Astrocyte (in vitro differentiated cells and primary cell): ENCODE results near the gene ADAMTS19. TPM values are rescaled to one million over a fixed set of nuclear protein-coding genes. Genes with fewer than 3 reads are reported as not detected.

Experiments used
- DNase-seq: peaks from one replicate; pipeline ENCODE4 v3.0.0-alpha.2; 2010; ENCODE audit warnings: low read depth
- FAIRE-seq: peaks from 2 replicates; lab custom pipeline; 2011; peaks lifted over from hg19 to GRCh38; lab: Jason Lieb, UNC
- H2AFZ ChIP-seq: 2 replicates; pipeline ENCODE4 v1.6.0; 2012; ENCODE audit warnings: low read depth, low read length, inconsistent platforms
- H3K27ac ChIP-seq: 2 replicates; pipeline ENCODE4 v1.5.1; 2011; ENCODE audit warnings: low read depth, low read length, inconsistent platforms
- H3K27me3 ChIP-seq: 2 replicates; pipeline ENCODE4 v1.6.0; 2011; ENCODE audit warnings: low read length, inconsistent platforms; ENCODE audit not compliant: insufficient read depth
- H3K36me3 ChIP-seq: 2 replicates; pipeline ENCODE4 v1.5.1; 2011; ENCODE audit warnings: low read length, inconsistent platforms; ENCODE audit not compliant: insufficient read depth
- H3K4me1 ChIP-seq: 2 replicates; pipeline ENCODE4 v1.5.1; 2011; ENCODE audit warnings: low read length, inconsistent platforms; ENCODE audit not compliant: insufficient read depth
- H3K4me2 ChIP-seq: 2 replicates; pipeline ENCODE4 v1.6.0; 2012; ENCODE audit warnings: low read length, inconsistent platforms
- H3K4me3 ChIP-seq: 2 replicates; pipeline ENCODE4 v1.5.1; 2011; ENCODE audit warnings: low read depth, mild to moderate bottlenecking, low read length, inconsistent platforms; ENCODE audit not compliant: insufficient read depth
- H3K79me2 ChIP-seq: 2 replicates; pipeline ENCODE4 v1.6.0; 2012; ENCODE audit warnings: mild to moderate bottlenecking, low read length, inconsistent platforms; ENCODE audit not compliant: insufficient read depth
- H3K9ac ChIP-seq: 2 replicates; pipeline ENCODE4 v1.6.0; 2012; ENCODE audit warnings: mild to moderate bottlenecking, low read length, inconsistent platforms
- H3K9me3 ChIP-seq: 2 replicates; pipeline ENCODE4 v1.5.1; 2012; ENCODE audit warnings: low read depth, mild to moderate bottlenecking, low read length, inconsistent platforms; ENCODE audit not compliant: insufficient read depth
- H4K20me1 ChIP-seq: 2 replicates; pipeline ENCODE4 v1.6.0; 2012; ENCODE audit warnings: low read length, inconsistent platforms; ENCODE audit not compliant: insufficient read depth
- H3K27ac Mint-ChIP-seq: one replicate; pipeline ENCODE4 v1.8.0; 2021; ENCODE audit warnings: mild to moderate bottlenecking, mixed read lengths; ENCODE audit not compliant: unreplicated experiment
- H3K27me3 Mint-ChIP-seq: one replicate; pipeline ENCODE4 v1.8.0; 2021; ENCODE audit warnings: low read depth, mixed read lengths; ENCODE audit not compliant: unreplicated experiment
- H3K36me3 Mint-ChIP-seq: one replicate; pipeline ENCODE4 v1.8.0; 2021; ENCODE audit warnings: low read depth, mixed read lengths; ENCODE audit not compliant: unreplicated experiment
- H3K4me1 Mint-ChIP-seq: one replicate; pipeline ENCODE4 v1.8.0; 2021; ENCODE audit warnings: low read depth, mixed read lengths; ENCODE audit not compliant: unreplicated experiment
- H3K4me3 Mint-ChIP-seq: one replicate; pipeline ENCODE4 v1.8.0; 2021; ENCODE audit warnings: mild to moderate bottlenecking, moderate library complexity, mixed read lengths; ENCODE audit not compliant: unreplicated experiment
- H3K9me3 Mint-ChIP-seq: one replicate; pipeline ENCODE4 v1.8.0; 2021; ENCODE audit warnings: mild to moderate bottlenecking, mixed read lengths; ENCODE audit not compliant: unreplicated experiment
- EZH2 ChIP-seq: IDR thresholded peaks from 2 replicates; pipeline ENCODE4 v1.6.1; 2012; ENCODE audit warnings: mild to moderate bottlenecking, low read length, inconsistent platforms; ENCODE audit not compliant: insufficient read depth
- total RNA-seq: library from RNA; stranded (reverse); gene quantifications from 2 replicates; pipeline ENCODE4 v1.2.1, GENCODE V29; 2021
- TF ChIP-seq, protein P1 (sequence below): IDR thresholded peaks from 2 replicates; pipeline ENCODE4 v1.5.1; 2011; ENCODE audit warnings: low read depth, mild to moderate bottlenecking, inconsistent platforms, low read length, moderate library complexity; ENCODE audit not compliant: insufficient read depth

ADAMTS19 gene
- total RNA-seq, 1 donor from 2014 or later: 0.61 TPM

GRCh38 chr5:129724647-129725046, 264.5 kb downstream of the ADAMTS19 start:
- no peak for TF ChIP-seq EZH2
- TF ChIP-seq, protein P1, sequence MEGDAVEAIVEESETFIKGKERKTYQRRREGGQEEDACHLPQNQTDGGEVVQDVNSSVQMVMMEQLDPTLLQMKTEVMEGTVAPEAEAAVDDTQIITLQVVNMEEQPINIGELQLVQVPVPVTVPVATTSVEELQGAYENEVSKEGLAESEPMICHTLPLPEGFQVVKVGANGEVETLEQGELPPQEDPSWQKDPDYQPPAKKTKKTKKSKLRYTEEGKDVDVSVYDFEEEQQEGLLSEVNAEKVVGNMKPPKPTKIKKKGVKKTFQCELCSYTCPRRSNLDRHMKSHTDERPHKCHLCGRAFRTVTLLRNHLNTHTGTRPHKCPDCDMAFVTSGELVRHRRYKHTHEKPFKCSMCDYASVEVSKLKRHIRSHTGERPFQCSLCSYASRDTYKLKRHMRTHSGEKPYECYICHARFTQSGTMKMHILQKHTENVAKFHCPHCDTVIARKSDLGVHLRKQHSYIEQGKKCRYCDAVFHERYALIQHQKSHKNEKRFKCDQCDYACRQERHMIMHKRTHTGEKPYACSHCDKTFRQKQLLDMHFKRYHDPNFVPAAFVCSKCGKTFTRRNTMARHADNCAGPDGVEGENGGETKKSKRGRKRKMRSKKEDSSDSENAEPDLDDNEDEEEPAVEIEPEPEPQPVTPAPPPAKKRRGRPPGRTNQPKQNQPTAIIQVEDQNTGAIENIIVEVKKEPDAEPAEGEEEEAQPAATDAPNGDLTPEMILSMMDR: no peak
- FAIRE-seq: no peak
- no peak overlapping the region for H3K4me3 Mint-ChIP-seq
- H3K36me3 Mint-ChIP-seq: no peaks in the 10 kb centered on the region
- Histone ChIP-seq H3K4me1 (no peaks in the 10 kb centered on the region), H2AFZ (no peak overlapping the region), H3K27ac (no peak overlapping the region), H3K4me2 (no peak overlapping the region), H4K20me1 (no peaks in the 10 kb centered on the region), H3K27me3 (no peaks in the 10 kb centered on the region), H3K79me2 (no peaks in the 10 kb centered on the region), H3K9me3 (no peaks in the 10 kb centered on the region), H3K4me3 (no peak overlapping the region), H3K36me3 (no peaks in the 10 kb centered on the region), H3K9ac (no peak overlapping the region)
- H3K27me3 Mint-ChIP-seq: no peaks in the 10 kb centered on the region
- H3K9me3 Mint-ChIP-seq: peaks cover 2% of the 10 kb centered on the region
- no peak for DNase-seq
- H3K4me1 Mint-ChIP-seq: peaks cover 3% of the 10 kb centered on the region
- no peak overlapping the region for H3K27ac Mint-ChIP-seq

DNA sequence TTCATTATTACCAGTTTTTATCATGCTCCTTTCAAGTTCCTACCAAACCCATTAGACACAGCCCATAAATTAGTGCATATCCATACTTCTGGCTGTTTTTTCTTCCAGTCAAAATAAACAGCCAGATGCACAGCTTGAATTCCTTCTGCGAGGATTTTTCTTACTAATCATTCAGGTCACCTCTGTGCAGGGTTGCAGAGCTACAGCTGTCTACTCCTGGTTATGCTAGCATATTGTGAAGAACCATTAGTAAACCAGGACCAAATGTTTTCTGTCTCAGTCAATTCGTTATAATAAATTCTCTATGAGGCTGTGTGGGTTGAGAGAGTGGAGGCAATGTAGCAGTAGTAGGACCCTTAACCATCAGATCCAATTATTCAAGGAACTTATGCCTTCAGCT, 279.7 kb downstream of the ADAMTS19 start:
- Histone ChIP-seq H4K20me1 (no peaks in the 10 kb centered on the region), H3K9me3 (no peaks in the 10 kb centered on the region), H3K9ac (no peak overlapping the region), H3K79me2 (no peaks in the 10 kb centered on the region), H3K4me3 (no peak overlapping the region), H2AFZ (no peak overlapping the region), H3K36me3 (no peaks in the 10 kb centered on the region), H3K27me3 (no peaks in the 10 kb centered on the region), H3K4me1 (no peaks in the 10 kb centered on the region), H3K4me2 (no peak overlapping the region), H3K27ac (no peak overlapping the region)
- Mint-ChIP-seq H3K27me3 (no peaks in the 10 kb centered on the region), H3K36me3 (no peaks in the 10 kb centered on the region), H3K4me1 (no peaks in the 10 kb centered on the region), H3K4me3 (no peak overlapping the region), H3K27ac (no peak overlapping the region), H3K9me3 (no peaks in the 10 kb centered on the region)
- DNase-seq: no peak
- TF ChIP-seq, protein P1: no peak
- no peak for TF ChIP-seq EZH2
- FAIRE-seq: no peak

- Histone ChIP-seq H3K9me3 (no peaks in the 10 kb centered on the region), H3K4me2 (no peak overlapping the region), H3K4me1 (no peaks in the 10 kb centered on the region), H3K36me3 (no peaks in the 10 kb centered on the region), H3K27ac (no peak overlapping the region), H3K79me2 (no peaks in the 10 kb centered on the region), H4K20me1 (no peaks in the 10 kb centered on the region), H3K4me3 (no peak overlapping the region), H2AFZ (no peak overlapping the region), H3K27me3 (no peaks in the 10 kb centered on the region), H3K9ac (no peak overlapping the region)
- Mint-ChIP-seq H3K4me1 (peaks cover 8% of the 10 kb centered on the region), H3K27me3 (no peaks in the 10 kb centered on the region), H3K4me3 (no peak overlapping the region), H3K9me3 (no peaks in the 10 kb centered on the region), H3K27ac (no peak overlapping the region), H3K36me3 (no peaks in the 10 kb centered on the region)
- no peak for DNase-seq
- TF ChIP-seq EZH2: no peak
- TF ChIP-seq, protein P1: no peak
- no peak for FAIRE-seq
These were observed 283.6 kb downstream of the ADAMTS19 start for GRCh38 chr5:129743541-129744187.
